OCI-LY7 (cell line): ENCODE data around the gene ABCD1. TPM values are rescaled to one million over a fixed set of nuclear protein-coding genes. Genes with fewer than 3 reads are reported as not detected.
A peak's percentile ranks its signal among the peaks of the same experiment; 100 is the strongest.

Experiments used
- BruUV-seq: library from RNA; stranded (reverse); fragments of 400-500 nt; replicated peaks from 2 replicates; lab custom pipeline; 2021; lab: Mats Ljungman, UMichigan
- CTCF ChIA-PET: fragments of 300-600 bp; sonication (Branson Sonifier 250); formaldehyde crosslinking; loops from one replicate; lab custom pipeline; 2022; ENCODE audit warnings: antibody characterized with exemption; ENCODE audit not compliant: unreplicated experiment; lab: Charles Lee
- POLR2A ChIA-PET: fragments of 300-600 bp; sonication (Branson Sonifier 250); formaldehyde crosslinking; loops from one replicate; lab custom pipeline; 2022; ENCODE audit warnings: antibody characterized with exemption; lab: Charles Lee
- DNase-seq: peaks from one replicate; pipeline ENCODE4 v3.0.0-alpha.2; 2015; ENCODE audit warnings: low spot score
- H2AFZ ChIP-seq: fragments of 200-600 bp; sonication (generic), shearing (Covaris generic); 2 replicates; pipeline ENCODE4 v1.6.1; 2014; ENCODE audit warnings: mild to moderate bottlenecking, antibody characterized with exemption, low read length, moderate library complexity
- H3K27ac ChIP-seq: fragments of 200-600 bp; sonication (generic); 2 replicates; pipeline ENCODE4 v1.5.1; 2014; ENCODE audit warnings: mixed run types, low read depth, mild to moderate bottlenecking, moderate library complexity, low read length, inconsistent platforms; ENCODE audit not compliant: poor library complexity, severe bottlenecking
- H3K36me3 ChIP-seq: fragments of 200-600 bp; sonication (generic); 2 replicates; pipeline ENCODE4 v1.6.1; 2014; ENCODE audit warnings: mild to moderate bottlenecking, antibody characterized with exemption, low read length, moderate library complexity, mixed read lengths; ENCODE audit not compliant: insufficient read depth
- H3K4me1 ChIP-seq: fragments of 200-600 bp; sonication (generic); 2 replicates; pipeline ENCODE4 v1.5.1; 2014; ENCODE audit warnings: mild to moderate bottlenecking, low read length; ENCODE audit not compliant: insufficient read depth, poor library complexity, severe bottlenecking
- H3K4me2 ChIP-seq: fragments of 200-600 bp; sonication (generic); 2 replicates; pipeline ENCODE4 v1.6.1; 2014; ENCODE audit warnings: mild to moderate bottlenecking, low read length
- H3K4me3 ChIP-seq: fragments of 200-600 bp; sonication (generic); 2 replicates; pipeline ENCODE4 v1.5.1; 2014; ENCODE audit warnings: mild to moderate bottlenecking, low read depth, low read length; ENCODE audit not compliant: poor library complexity, severe bottlenecking
- H3K79me2 ChIP-seq: fragments of 200-600 bp; sonication (generic); 2 replicates; pipeline ENCODE4 v1.6.1; 2016; ENCODE audit warnings: low read depth, mild to moderate bottlenecking, low read length, moderate library complexity, mixed read lengths; ENCODE audit not compliant: insufficient read depth
- H3K9me2 ChIP-seq: fragments of 200-600 bp; sonication (generic); 2 replicates; pipeline ENCODE4 v1.6.1; 2016; ENCODE audit warnings: mild to moderate bottlenecking, low read length, mixed read lengths; ENCODE audit not compliant: insufficient read depth
- H3K9me3 ChIP-seq: fragments of 200-600 bp; sonication (generic); 2 replicates; pipeline ENCODE4 v1.6.1; 2014; ENCODE audit warnings: mild to moderate bottlenecking, mixed run types, low read length, mixed read lengths
- H4K20me1 ChIP-seq: fragments of 200-600 bp; sonication (generic); 2 replicates; pipeline ENCODE4 v1.6.1; 2014; ENCODE audit warnings: mild to moderate bottlenecking, antibody characterized with exemption, low read length, moderate library complexity, mixed read lengths; ENCODE audit not compliant: insufficient read depth
- intact Hi-C: fragments of 100-400 bp; cut with micrococcal nuclease; formaldehyde crosslinking; loops from one replicate; pipeline ENCODE4 v1.10.0; 2022; ENCODE audit not compliant: unreplicated experiment
- total RNA-seq, 2 experiments: library from RNA; depleted of rRNA in 1 of 2; stranded (reverse); fragments of >200 nt in 1 of 2; shearing (Covaris generic) in 1 of 2; gene quantifications; 2 replicates each; pipeline ENCODE4 v1.2.3, GENCODE V29; 2014 to 2022
- TF ChIP-seq, protein P1 (sequence below): fragments of 200-600 bp; sonication (generic); conservative IDR thresholded peaks from 2 replicates; pipeline ENCODE4 v1.5.1; 2014; ENCODE audit warnings: mild to moderate bottlenecking, antibody characterized with exemption, low read length, moderate library complexity, mixed read lengths

Gene ABCD1
- total RNA-seq, 2 experiments from 2014 or later, result 6.9 to 8.8 TPM

GRCh38 chrX:153765138-153766079, 40.8 kb downstream of the ABCD1 start:
- H3K27ac ChIP-seq, result no peak overlapping the region
- H3K36me3 ChIP-seq, result no peaks in the 10 kb centered on the region
- TF ChIP-seq, protein P1, sequence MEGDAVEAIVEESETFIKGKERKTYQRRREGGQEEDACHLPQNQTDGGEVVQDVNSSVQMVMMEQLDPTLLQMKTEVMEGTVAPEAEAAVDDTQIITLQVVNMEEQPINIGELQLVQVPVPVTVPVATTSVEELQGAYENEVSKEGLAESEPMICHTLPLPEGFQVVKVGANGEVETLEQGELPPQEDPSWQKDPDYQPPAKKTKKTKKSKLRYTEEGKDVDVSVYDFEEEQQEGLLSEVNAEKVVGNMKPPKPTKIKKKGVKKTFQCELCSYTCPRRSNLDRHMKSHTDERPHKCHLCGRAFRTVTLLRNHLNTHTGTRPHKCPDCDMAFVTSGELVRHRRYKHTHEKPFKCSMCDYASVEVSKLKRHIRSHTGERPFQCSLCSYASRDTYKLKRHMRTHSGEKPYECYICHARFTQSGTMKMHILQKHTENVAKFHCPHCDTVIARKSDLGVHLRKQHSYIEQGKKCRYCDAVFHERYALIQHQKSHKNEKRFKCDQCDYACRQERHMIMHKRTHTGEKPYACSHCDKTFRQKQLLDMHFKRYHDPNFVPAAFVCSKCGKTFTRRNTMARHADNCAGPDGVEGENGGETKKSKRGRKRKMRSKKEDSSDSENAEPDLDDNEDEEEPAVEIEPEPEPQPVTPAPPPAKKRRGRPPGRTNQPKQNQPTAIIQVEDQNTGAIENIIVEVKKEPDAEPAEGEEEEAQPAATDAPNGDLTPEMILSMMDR, result no peak
- H4K20me1 ChIP-seq, result no peaks in the 10 kb centered on the region
- no TSS peak for BruUV-seq
- no peak overlapping the region for H3K4me2 ChIP-seq
- H2AFZ ChIP-seq, result no peak overlapping the region
- POLR2A ChIA-PET, result interaction anchor here (0.9 kb wide), 1 partner anchor 146 kb away, joined by 4 read pairs; no protein-coding TSS in a partner anchor
- DNase-seq, result no peak
- peaks cover 6% of the 10 kb centered on the region for H3K4me1 ChIP-seq
- no peaks in the 10 kb centered on the region for H3K79me2 ChIP-seq
- H3K4me3 ChIP-seq, result no peak overlapping the region
- no peaks in the 10 kb centered on the region for H3K9me3 ChIP-seq
- CTCF ChIA-PET, result no interaction called here
- intact Hi-C loops, result loop anchor here (10.0 kb wide), 2 partner anchors 69 to 81 kb away; partner anchors contain the start of genes PDZD4 and SLC6A8
- no peaks in the 10 kb centered on the region for H3K9me2 ChIP-seq

DNA sequence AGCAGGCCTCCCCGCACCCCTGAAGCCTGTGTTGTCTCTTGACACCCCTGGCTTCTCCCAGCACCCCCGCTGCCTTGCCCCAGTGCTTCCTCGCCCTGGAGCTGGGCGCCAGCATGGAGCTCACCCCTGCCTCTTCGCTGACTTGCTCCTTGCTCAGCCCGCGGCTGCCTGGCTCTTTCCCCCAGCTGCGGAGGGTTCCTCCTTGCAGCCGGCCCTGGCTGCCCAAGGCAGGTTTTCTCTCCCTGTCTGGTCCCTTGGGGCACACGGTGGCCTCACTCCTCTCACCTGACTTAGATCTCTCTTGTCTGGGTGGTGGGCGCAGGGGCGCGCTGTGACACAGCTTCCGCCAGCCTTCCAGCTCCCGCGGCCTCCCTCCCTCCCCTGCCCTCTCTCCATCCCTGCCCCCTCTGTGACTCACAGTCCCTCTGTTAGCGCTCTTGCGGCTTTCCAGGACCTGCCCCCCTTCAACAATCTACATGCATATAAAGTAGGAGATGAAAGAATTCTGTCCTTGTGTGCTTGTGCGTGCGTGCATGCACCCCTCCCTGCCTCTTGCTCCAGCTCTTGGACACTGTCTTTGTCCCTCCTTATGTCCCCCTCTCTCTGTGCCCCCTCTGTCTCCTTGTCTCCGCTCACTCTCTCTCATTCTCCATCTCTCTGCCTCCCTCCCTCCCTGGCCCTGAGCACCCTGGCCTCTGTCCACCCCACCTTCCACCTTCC, 41.6 kb downstream of the ABCD1 start:
- Histone ChIP-seq H3K79me2 (no peaks in the 10 kb centered on the region), H3K4me1 (peaks cover 6% of the 10 kb centered on the region), H2AFZ (no peak overlapping the region), H3K4me3 (no peak overlapping the region), H4K20me1 (no peaks in the 10 kb centered on the region), H3K9me2 (no peaks in the 10 kb centered on the region), H3K27ac (no peak overlapping the region), H3K9me3 (no peaks in the 10 kb centered on the region), H3K36me3 (no peaks in the 10 kb centered on the region), H3K4me2 (no peak overlapping the region)
- TF ChIP-seq, protein P1, result no peak
- peak; percentile 56 for DNase-seq
- intact Hi-C loops, result loop anchor here (10.0 kb wide), 2 partner anchors 69 to 81 kb away; partner anchors contain the start of genes PDZD4 and SLC6A8
- no TSS peak for BruUV-seq
- CTCF ChIA-PET, result no interaction called here
- POLR2A ChIA-PET, result interaction anchor here (0.9 kb wide), 1 partner anchor 145 kb away, joined by 4 read pairs; no protein-coding TSS in a partner anchor
